ENCODE results near the gene VGF.

GRCh38 chr7:101162551-101163278, 2.7 kb downstream of the VGF start:
- TF ChIP-seq YY1 (IDR thresholded peaks at IDR 0.05; ENCODE audit: insufficient read depth, insufficient read length) = no peak
- no peak for TF ChIP-seq SUZ12 (IDR thresholded peaks at IDR 0.05; ENCODE audit: extremely low read depth, insufficient read depth, insufficient read length)

Data from NT2/D1 (cell line).